A673 (cell line): ENCODE measurements around the gene NET1. TPM values are rescaled to one million over a fixed set of nuclear protein-coding genes. Genes with fewer than 3 reads are reported as not detected.

Experiments used
- BruUV-seq: library from RNA; stranded (reverse); fragments of 400-500 nt; replicated peaks from 2 replicates; lab custom pipeline; 2021; lab: Mats Ljungman, UMichigan
- CTCF ChIA-PET: fragments of 300-600 bp; sonication (Branson Sonifier 250); formaldehyde crosslinking; loops from one replicate; lab custom pipeline; 2022; ENCODE audit warnings: antibody characterized with exemption; lab: Charles Lee
- POLR2A ChIA-PET: fragments of 300-600 bp; sonication (Branson Sonifier 250); formaldehyde crosslinking; loops from one replicate; lab custom pipeline; 2022; ENCODE audit warnings: antibody characterized with exemption; ENCODE audit not compliant: low non-redundant PET; lab: Charles Lee
- DNase-seq: peaks from one replicate; pipeline ENCODE4 v3.0.0-alpha.2; 2015; ENCODE audit warnings: low spot score
- H3K27ac ChIP-seq: fragments of 200-600 bp; sonication (generic); 2 replicates; pipeline ENCODE4 v1.5.1; 2016; ENCODE audit warnings: mixed run types, low read depth, mild to moderate bottlenecking, mixed read lengths, antibody characterized with exemption, low read length; ENCODE audit not compliant: poor library complexity, severe bottlenecking
- H3K27me3 ChIP-seq: fragments of 200-600 bp; sonication (generic); replicated peaks from 2 replicates; pipeline ENCODE4 v1.6.1; 2017; ENCODE audit warnings: mixed run types, low read depth, mild to moderate bottlenecking, mixed read lengths, antibody characterized with exemption, low read length; ENCODE audit not compliant: insufficient read depth, poor library complexity
- H3K36me3 ChIP-seq: fragments of 200-600 bp; sonication (generic); 2 replicates; pipeline ENCODE4 v1.6.1; 2016; ENCODE audit warnings: mixed run types, mild to moderate bottlenecking, mixed read lengths, antibody characterized with exemption, low read length; ENCODE audit not compliant: insufficient read depth, poor library complexity, severe bottlenecking
- H3K4me1 ChIP-seq: fragments of 200-600 bp; sonication (generic); 2 replicates; pipeline ENCODE4 v1.6.1; 2017; ENCODE audit warnings: mixed run types, mild to moderate bottlenecking, mixed read lengths, antibody characterized with exemption, low read length; ENCODE audit not compliant: insufficient read depth, poor library complexity, severe bottlenecking
- H3K4me3 ChIP-seq: fragments of 200-600 bp; sonication (generic); 2 replicates; pipeline ENCODE4 v1.5.1; 2016; ENCODE audit warnings: low read depth, mixed run types, mild to moderate bottlenecking, mixed read lengths, low read length; ENCODE audit not compliant: poor library complexity, severe bottlenecking
- H3K9me3 ChIP-seq: fragments of 200-600 bp; sonication (generic); 2 replicates; pipeline ENCODE4 v1.6.1; 2016; ENCODE audit warnings: mixed run types, low read depth, mild to moderate bottlenecking, mixed read lengths, antibody characterized with exemption, low read length; ENCODE audit not compliant: poor library complexity, severe bottlenecking
- EZH2 ChIP-seq: fragments of 200-600 bp; sonication (generic); IDR thresholded peaks from 2 replicates; pipeline ENCODE4 v1.6.1; 2017; ENCODE audit warnings: borderline replicate concordance, low read depth, mild to moderate bottlenecking, mixed read lengths, antibody characterized with exemption, low read length; ENCODE audit not compliant: poor library complexity, severe bottlenecking
- intact Hi-C: fragments of 100-400 bp; cut with micrococcal nuclease; formaldehyde crosslinking; loops from one replicate; pipeline ENCODE4 v1.10.0; 2022; ENCODE audit not compliant: unreplicated experiment
- total RNA-seq: library from RNA; stranded (reverse); gene quantifications from 2 replicates; pipeline ENCODE4 v1.2.3, GENCODE V29; 2021
- TF ChIP-seq, protein P1 (sequence below): fragments of 300-800, 200-600 bp; sonication (generic); conservative IDR thresholded peaks from 2 replicates; pipeline ENCODE4 v1.5.1; 2017; ENCODE audit warnings: low read depth, mild to moderate bottlenecking, antibody characterized with exemption, low read length, moderate library complexity, mixed read lengths

Gene NET1
- total RNA-seq, 1 experiment from 2014 or later, result 71.4 TPM

DNA sequence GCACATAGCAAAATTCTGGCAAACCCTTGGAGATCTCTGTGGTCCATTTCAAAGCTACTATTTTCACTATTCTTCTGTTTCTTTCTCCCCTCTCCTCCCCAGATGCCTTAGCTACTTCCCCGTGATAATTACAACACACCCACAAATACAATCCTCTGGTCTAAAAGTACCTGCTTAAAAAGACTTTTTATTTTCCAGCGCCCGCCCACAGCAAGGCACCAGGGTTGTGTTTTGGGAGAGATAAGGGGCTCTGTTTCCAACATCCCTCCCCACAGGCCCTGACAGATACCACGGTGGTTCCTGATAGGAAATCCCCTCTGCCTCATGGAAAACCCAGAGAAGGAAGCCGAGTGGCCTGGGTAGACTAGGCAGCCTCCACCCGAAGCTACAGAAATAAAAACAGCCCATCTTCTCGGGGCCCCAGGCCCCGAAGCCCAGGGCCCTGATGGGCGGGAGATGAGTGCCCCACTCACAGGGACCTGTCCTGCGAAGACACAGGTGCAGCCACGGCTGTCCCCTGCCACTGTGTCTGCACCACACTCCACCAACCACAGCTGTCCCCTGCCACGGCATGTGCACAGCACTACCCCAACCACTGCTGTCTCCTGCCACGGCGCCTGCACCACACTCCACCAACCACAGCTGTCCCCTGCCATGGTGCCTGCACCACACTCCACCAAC, 67.3 kb downstream of the NET1 start:
- H3K27ac ChIP-seq, result no peak overlapping the region
- H3K36me3 ChIP-seq, result no peaks in the 10 kb centered on the region
- intact Hi-C loops, result no loop called here
- TF ChIP-seq, protein P1, sequence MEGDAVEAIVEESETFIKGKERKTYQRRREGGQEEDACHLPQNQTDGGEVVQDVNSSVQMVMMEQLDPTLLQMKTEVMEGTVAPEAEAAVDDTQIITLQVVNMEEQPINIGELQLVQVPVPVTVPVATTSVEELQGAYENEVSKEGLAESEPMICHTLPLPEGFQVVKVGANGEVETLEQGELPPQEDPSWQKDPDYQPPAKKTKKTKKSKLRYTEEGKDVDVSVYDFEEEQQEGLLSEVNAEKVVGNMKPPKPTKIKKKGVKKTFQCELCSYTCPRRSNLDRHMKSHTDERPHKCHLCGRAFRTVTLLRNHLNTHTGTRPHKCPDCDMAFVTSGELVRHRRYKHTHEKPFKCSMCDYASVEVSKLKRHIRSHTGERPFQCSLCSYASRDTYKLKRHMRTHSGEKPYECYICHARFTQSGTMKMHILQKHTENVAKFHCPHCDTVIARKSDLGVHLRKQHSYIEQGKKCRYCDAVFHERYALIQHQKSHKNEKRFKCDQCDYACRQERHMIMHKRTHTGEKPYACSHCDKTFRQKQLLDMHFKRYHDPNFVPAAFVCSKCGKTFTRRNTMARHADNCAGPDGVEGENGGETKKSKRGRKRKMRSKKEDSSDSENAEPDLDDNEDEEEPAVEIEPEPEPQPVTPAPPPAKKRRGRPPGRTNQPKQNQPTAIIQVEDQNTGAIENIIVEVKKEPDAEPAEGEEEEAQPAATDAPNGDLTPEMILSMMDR, result no peak
- TF ChIP-seq EZH2, result no peak
- H3K4me3 ChIP-seq, result no peak overlapping the region
- no peaks in the 10 kb centered on the region for H3K4me1 ChIP-seq
- no peaks in the 10 kb centered on the region for H3K9me3 ChIP-seq
- no peak for DNase-seq
- no TSS peak for BruUV-seq
- H3K27me3 ChIP-seq, result no peaks in the 10 kb centered on the region
- CTCF ChIA-PET, result no interaction called here
- POLR2A ChIA-PET, result no interaction called here

DNA sequence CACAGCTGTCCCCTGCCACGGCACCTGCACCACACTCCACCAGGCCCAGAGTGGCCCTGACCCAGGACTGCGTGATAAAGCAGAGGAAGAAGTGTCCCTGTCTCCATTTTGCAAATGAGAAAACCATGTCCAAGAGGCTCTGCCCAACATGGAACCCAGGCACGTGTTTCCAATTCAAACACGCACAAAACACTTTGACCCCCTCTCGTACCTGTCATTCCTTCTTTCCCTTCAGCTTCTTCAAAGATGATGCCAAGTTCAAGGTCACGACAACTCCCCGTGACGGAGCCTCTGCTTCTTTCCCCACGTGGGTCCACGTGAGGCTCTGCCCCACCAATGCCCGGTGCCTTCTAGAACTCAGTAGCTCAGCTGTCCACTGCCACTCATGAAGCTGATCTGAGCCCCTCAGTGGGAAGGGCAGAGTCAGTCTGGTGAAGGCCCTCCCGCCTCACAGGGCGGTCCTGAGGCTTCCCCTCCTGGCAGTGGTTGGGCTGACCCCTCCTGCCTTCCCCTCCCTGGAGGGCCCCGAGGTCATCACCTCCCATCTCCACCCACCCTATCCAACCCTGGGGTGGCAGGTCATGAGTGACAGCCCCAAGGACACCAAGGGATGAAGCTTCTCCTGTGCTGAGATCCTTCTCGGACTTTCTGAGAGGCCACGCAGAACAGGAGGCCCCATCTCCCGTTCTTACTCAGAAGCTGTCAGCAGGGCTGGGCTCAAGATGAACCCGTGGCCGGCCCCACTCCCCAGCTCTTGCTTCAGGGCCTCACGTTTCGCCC, 68.0 kb downstream of the NET1 start:
- Histone ChIP-seq H3K9me3 (no peaks in the 10 kb centered on the region), H3K4me3 (no peak overlapping the region), H3K27me3 (no peaks in the 10 kb centered on the region), H3K36me3 (no peaks in the 10 kb centered on the region), H3K4me1 (no peaks in the 10 kb centered on the region), H3K27ac (no peak overlapping the region)
- no peak for DNase-seq
- ChIA-PET POLR2A (no interaction called here), CTCF (no interaction called here)
- no TSS peak for BruUV-seq
- no peak for TF ChIP-seq EZH2
- TF ChIP-seq, protein P1, result no peak
- intact Hi-C loops, result no loop called here

DNA sequence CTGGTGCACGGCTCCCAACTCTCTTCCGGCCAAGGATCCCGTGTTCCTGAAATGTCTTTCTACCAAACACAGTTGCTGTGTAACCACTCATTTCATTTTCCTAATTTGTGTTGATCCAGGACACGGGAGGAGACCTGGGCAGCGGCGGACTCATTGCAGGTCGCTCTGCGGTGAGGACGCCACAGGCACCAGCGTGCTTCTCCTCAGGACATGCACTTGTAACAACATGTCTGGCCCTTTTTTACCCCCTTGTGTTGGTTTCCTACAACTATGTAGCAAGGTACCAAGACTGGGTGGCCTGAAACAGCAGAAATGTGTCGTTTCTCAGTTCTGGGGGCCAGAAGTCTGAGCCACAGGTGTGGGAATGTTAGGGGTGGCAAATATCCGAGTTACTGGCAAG, 68.8 kb downstream of the NET1 start:
- CTCF ChIA-PET, result no interaction called here
- no TSS peak for BruUV-seq
- Histone ChIP-seq H3K27ac (no peak overlapping the region), H3K4me3 (no peak overlapping the region), H3K27me3 (no peaks in the 10 kb centered on the region), H3K36me3 (no peaks in the 10 kb centered on the region), H3K9me3 (no peaks in the 10 kb centered on the region), H3K4me1 (no peaks in the 10 kb centered on the region)
- DNase-seq, result no peak
- POLR2A ChIA-PET, result no interaction called here
- TF ChIP-seq, protein P1, result no peak
- TF ChIP-seq EZH2, result no peak
- intact Hi-C loops, result no loop called here
